Breast epithelium (tissue), 4 donors: ENCODE results near the gene JMJD8. TPM values are rescaled to one million over a fixed set of nuclear protein-coding genes. Genes with fewer than 3 reads are reported as not detected.

Experiments
- DNase-seq, 2 donors: peaks; one replicate each; pipeline ENCODE4 v3.0.0-alpha.2; 2019; ENCODE audit warnings: low spot score in 2 of 2
- H3K27ac ChIP-seq, 2 donors: fragments of 200-600 bp; sonication (generic) in 1 of 2; one replicate each; pipeline ENCODE4 v1.5.1; 2016 to 2019; ENCODE audit warnings: mild to moderate bottlenecking in 1 of 2
- H3K27me3 ChIP-seq, 2 donors: fragments of 200-600 bp; sonication (generic) in 1 of 2; one replicate each; pipeline versions ENCODE4 v1.5.1 to v1.6.0; 2017 to 2019; ENCODE audit warnings: control low read depth in 1 of 2, mild to moderate bottlenecking in 1 of 2
- H3K36me3 ChIP-seq: fragments of 200-600 bp; one replicate; pipeline ENCODE4 v1.5.1; 2019
- H3K4me1 ChIP-seq, 2 donors: fragments of 200-600 bp; sonication (generic); one replicate each; pipeline ENCODE4 v1.5.1; 2016 to 2019; ENCODE audit warnings: control low read depth in 1 of 2
- H3K4me3 ChIP-seq, 3 donors: fragments of 200-600 bp; sonication (generic); 1 replicate in 2 of 3; 2 replicates in 1 of 3; pipeline ENCODE4 v1.5.1; 2016 to 2019; ENCODE audit warnings: mild to moderate bottlenecking in 3 of 3, moderate library complexity in 2 of 3
- H3K9me3 ChIP-seq, 2 donors: fragments of 200-600 bp; sonication (generic) in 1 of 2; one replicate each; pipeline ENCODE4 v1.5.1; 2016 to 2019; ENCODE audit warnings: control low read depth in 1 of 2
- CTCF ChIP-seq, 3 donors: fragments of 450-650 bp; IDR thresholded peaks; one replicate each; pipeline ENCODE4 v1.5.1; 2016 to 2017; ENCODE audit warnings: antibody characterized with exemption in 3 of 3, mild to moderate bottlenecking in 3 of 3, moderate library complexity in 3 of 3
- POLR2A ChIP-seq: fragments of 450-650 bp; IDR thresholded peaks from one replicate; pipeline ENCODE4 v1.6.1; 2016; ENCODE audit warnings: antibody characterized with exemption, mild to moderate bottlenecking, moderate library complexity
- POLR2AphosphoS5 ChIP-seq, 3 donors: sonication (generic); formaldehyde crosslinking; IDR thresholded peaks; one replicate each; pipeline ENCODE4 v1.6.1; 2017; ENCODE audit warnings: antibody characterized with exemption in 3 of 3
- intact Hi-C: fragments of 100-400 bp; cut with DNase I; formaldehyde crosslinking; loops from one replicate; pipeline ENCODE4 v1.15.1; 2023; ENCODE audit warnings: low total_unique reads
- total RNA-seq, 3 donors: library from RNA; depleted of rRNA; stranded (reverse); fragments of >200 nt; gene quantifications; one replicate each; pipeline ENCODE4 v1.1.0, GENCODE V29; 2016

JMJD8 gene
- total RNA-seq, 3 donors from 2014 or later, result 67.2 to 83.4 (median 67.5) TPM

- H3K4me3 ChIP-seq, result no peak overlapping the region
- H3K27me3 ChIP-seq, result no peaks in the 10 kb centered on the region
- no peaks in the 10 kb centered on the region for H3K36me3 ChIP-seq
- no peaks in the 10 kb centered on the region for H3K9me3 ChIP-seq
- intact Hi-C loops, result no loop called here
- peaks cover 8 to 19% of the 10 kb centered on the region in 2 donors for H3K4me1 ChIP-seq
- H3K27ac ChIP-seq, result no peak overlapping the region
- no peak for DNase-seq
- no peak for TF ChIP-seq POLR2A
- TF ChIP-seq CTCF (IDR thresholded peaks at IDR 0.05), result no peak
- no peak for TF ChIP-seq POLR2AphosphoS5 (IDR thresholded peaks at IDR 0.05)
Measured at GRCh38 chr16:634051-634670, 50.0 kb downstream of the JMJD8 start.

GRCh38 chr16:633336-634050 is 50.6 kb downstream of the JMJD8 start:
- intact Hi-C loops, result no loop called here
- TF ChIP-seq POLR2AphosphoS5 (IDR thresholded peaks at IDR 0.05) (no peak), POLR2A (no peak), CTCF (IDR thresholded peaks at IDR 0.05) (no peak)
- no peak overlapping the region for H3K27ac ChIP-seq
- H3K27me3 ChIP-seq, result no peaks in the 10 kb centered on the region
- DNase-seq, result no peak
- H3K4me1 ChIP-seq, result peaks cover 8 to 19% of the 10 kb centered on the region in 2 donors
- no peaks in the 10 kb centered on the region for H3K9me3 ChIP-seq
- no peaks in the 10 kb centered on the region for H3K36me3 ChIP-seq
- no peak overlapping the region for H3K4me3 ChIP-seq

GRCh38 chr16:632486-633335 is 51.4 kb downstream of the JMJD8 start:
- TF ChIP-seq POLR2A, result no peak
- no peak for TF ChIP-seq POLR2AphosphoS5 (IDR thresholded peaks at IDR 0.05)
- TF ChIP-seq CTCF (IDR thresholded peaks at IDR 0.05), result no peak
- Histone ChIP-seq H3K9me3 (no peaks in the 10 kb centered on the region), H3K4me1 (peaks cover 8 to 19% of the 10 kb centered on the region in 2 donors), H3K36me3 (no peaks in the 10 kb centered on the region), H3K27me3 (no peaks in the 10 kb centered on the region), H3K27ac (no peak overlapping the region), H3K4me3 (no peak overlapping the region)
- no peak for DNase-seq
- intact Hi-C loops, result no loop called here

- Histone ChIP-seq H3K36me3 (no peaks in the 10 kb centered on the region), H3K9me3 (no peaks in the 10 kb centered on the region), H3K27me3 (no peaks in the 10 kb centered on the region), H3K27ac (no peak overlapping the region), H3K4me1 (peaks cover 8 to 19% of the 10 kb centered on the region in 2 donors), H3K4me3 (no peak overlapping the region)
- TF ChIP-seq POLR2A (no peak), CTCF (IDR thresholded peaks at IDR 0.05) (no peak), POLR2AphosphoS5 (IDR thresholded peaks at IDR 0.05) (no peak)
- DNase-seq, result no peak
- intact Hi-C loops, result no loop called here
Measured at GRCh38 chr16:631808-632358, 52.3 kb downstream of the JMJD8 start.

Other genes starting within 250 kb of the JMJD8 start
- 10 to 100 TPM; 15.4 to 27.2 (median 15.5) TPM for gene CAPN15, start 156.6 kb downstream of the JMJD8 start, total RNA-seq
- gene PRR35, start 123.9 kb downstream of the JMJD8 start, total RNA-seq, result not detected
- 1 to 10 TPM in 1 of 3 donors, under 1 TPM in 2; 0.32 to 1.9 (median 0.66) TPM for gene NHLRC4, start 117.3 kb downstream of the JMJD8 start, total RNA-seq
- gene PIGQ, start 114.4 kb downstream of the JMJD8 start, total RNA-seq, result 10 to 100 TPM; 22.2 to 36.1 (median 31.9) TPM
- gene RAB40C, start 94.3 kb downstream of the JMJD8 start, total RNA-seq, result 10 to 100 TPM; 17.6 to 29.1 (median 20.6) TPM
- gene WFIKKN1, start 53.3 kb downstream of the JMJD8 start, total RNA-seq, result under 1 TPM in 2 of 3 donors, not detected in 1; 0.66 to 0.73 TPM
- 100 to 1,000 TPM; 108 to 136 (median 130) TPM for gene METTL26, start 48.0 kb downstream of the JMJD8 start, total RNA-seq
- 10 to 100 TPM; 26.8 to 39.7 (median 34.9) TPM for gene MCRIP2, start 42.5 kb downstream of the JMJD8 start, total RNA-seq
- gene WDR90, start 35.0 kb downstream of the JMJD8 start, total RNA-seq, result 10 to 100 TPM in 2 of 3 donors, 1 to 10 TPM in 1; 9.6 to 26.9 (median 22.7) TPM
- 10 to 100 TPM; 39.4 to 90.8 (median 66.9) TPM for gene RHOT2, start 16.2 kb downstream of the JMJD8 start, total RNA-seq
- gene RHBDL1, start 8.7 kb downstream of the JMJD8 start, total RNA-seq, result 1 to 10 TPM in 2 of 3 donors, under 1 TPM in 1; 0.48 to 2.3 (median 1.0) TPM
- gene STUB1, start 3.9 kb downstream of the JMJD8 start, total RNA-seq, result 100 to 1,000 TPM; 127 to 184 (median 175) TPM
- 1 to 10 TPM; 7.2 to 9.2 (median 8.8) TPM for gene WDR24, start 6.1 kb upstream of the JMJD8 start, total RNA-seq
- gene FBXL16, start 21.5 kb upstream of the JMJD8 start, total RNA-seq, result 1 to 10 TPM in 2 of 3 donors, not detected in 1; 2.6 to 4.2 TPM
- 10 to 100 TPM; 23.6 to 30.2 (median 24.3) TPM for gene METRN, start 30.8 kb upstream of the JMJD8 start, total RNA-seq
- gene ANTKMT, start 36.8 kb upstream of the JMJD8 start, total RNA-seq, result 10 to 100 TPM; 29.9 to 35.7 (median 30.4) TPM
- 1 to 10 TPM in 2 of 3 donors, under 1 TPM in 1; 0.48 to 2.9 (median 2.6) TPM for gene CCDC78, start 42.1 kb upstream of the JMJD8 start, total RNA-seq
- gene HAGHL, start 42.8 kb upstream of the JMJD8 start, total RNA-seq, result 1 to 10 TPM; 4.3 to 7.5 (median 5.1) TPM
- gene CIAO3, start 56.7 kb upstream of the JMJD8 start, total RNA-seq, result 10 to 100 TPM; 23.0 to 43.2 (median 41.6) TPM
- gene MSLN, start 76.4 kb upstream of the JMJD8 start, total RNA-seq, result 10 to 100 TPM in 1 of 3 donors, not detected in 2; 49.2 TPM
- gene RPUSD1, start 104.0 kb upstream of the JMJD8 start, total RNA-seq, result 10 to 100 TPM; 13.1 to 18.4 (median 16.1) TPM
- 10 to 100 TPM; 12.6 to 15.5 (median 13.1) TPM for gene CHTF18, start 104.3 kb upstream of the JMJD8 start, total RNA-seq
- gene GNG13, start 116.4 kb upstream of the JMJD8 start, total RNA-seq, result not detected